ENCODE data around the gene PHKA2.

The PHKA2 gene

DNA sequence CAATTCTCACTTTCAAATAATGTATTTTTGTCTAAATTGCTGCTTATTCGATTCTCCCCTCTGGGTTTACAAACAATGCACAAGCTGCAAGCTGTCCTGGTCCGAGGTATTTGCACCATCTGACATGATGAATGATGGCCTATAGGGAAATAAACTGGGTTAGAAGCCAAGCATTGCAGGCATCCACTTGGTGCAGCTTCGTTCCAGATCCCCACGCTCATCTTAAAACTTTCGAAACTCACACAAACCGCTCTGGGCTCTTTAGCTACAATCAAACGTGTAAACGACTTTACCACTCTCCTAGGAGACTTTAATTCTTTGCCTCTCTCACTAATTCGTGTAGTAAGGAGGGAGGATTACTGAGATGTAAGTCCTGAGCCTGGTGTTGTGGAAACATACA is 19.0 kb downstream of the PHKA2 start:
- no peak for TF ChIP-seq CTCF (IDR thresholded peaks at IDR 0.05; ENCODE audit: borderline replicate concordance, control extremely low read depth, extremely low read depth, insufficient read depth, missing control alignments)
- in situ Hi-C loops (cut with MboI; ENCODE audit: low sequenced_read_pairs, unreplicated experiment) = no loop called here
- DNase-seq (ENCODE audit: low spot score) = no peak

DNA sequence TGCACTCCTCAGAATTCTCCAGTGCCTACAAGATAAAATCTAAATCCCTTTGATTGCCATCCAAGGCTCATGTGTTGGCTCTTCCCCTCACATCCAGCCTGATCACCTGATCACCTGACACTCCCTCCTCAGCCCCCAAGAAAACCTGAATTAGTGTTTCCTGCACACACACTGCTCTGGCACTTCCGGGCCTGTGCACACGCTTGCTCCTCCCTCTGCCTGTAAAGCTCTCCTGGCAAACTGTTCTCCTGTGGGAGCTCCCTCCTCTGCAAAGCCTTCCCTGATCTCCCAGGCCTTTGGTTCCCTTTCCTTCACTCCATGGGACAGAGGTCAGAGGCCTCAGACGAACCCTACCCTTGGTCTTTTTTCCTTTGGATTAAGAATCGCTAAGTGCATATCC is 19.9 kb downstream of the PHKA2 start:
- DNase-seq (ENCODE audit: low spot score) = no peak
- in situ Hi-C loops (cut with MboI; ENCODE audit: low sequenced_read_pairs, unreplicated experiment) = no loop called here
- no peak for TF ChIP-seq CTCF (IDR thresholded peaks at IDR 0.05; ENCODE audit: borderline replicate concordance, control extremely low read depth, extremely low read depth, insufficient read depth, missing control alignments)

GRCh38 chrX:18962329-18962728 is 21.6 kb downstream of the PHKA2 start:
- no peak for TF ChIP-seq CTCF (IDR thresholded peaks at IDR 0.05; ENCODE audit: borderline replicate concordance, control extremely low read depth, extremely low read depth, insufficient read depth, missing control alignments)
- DNase-seq (ENCODE audit: low spot score) = no peak
- in situ Hi-C loops (cut with MboI; ENCODE audit: low sequenced_read_pairs, unreplicated experiment) = no loop called here

DNA sequence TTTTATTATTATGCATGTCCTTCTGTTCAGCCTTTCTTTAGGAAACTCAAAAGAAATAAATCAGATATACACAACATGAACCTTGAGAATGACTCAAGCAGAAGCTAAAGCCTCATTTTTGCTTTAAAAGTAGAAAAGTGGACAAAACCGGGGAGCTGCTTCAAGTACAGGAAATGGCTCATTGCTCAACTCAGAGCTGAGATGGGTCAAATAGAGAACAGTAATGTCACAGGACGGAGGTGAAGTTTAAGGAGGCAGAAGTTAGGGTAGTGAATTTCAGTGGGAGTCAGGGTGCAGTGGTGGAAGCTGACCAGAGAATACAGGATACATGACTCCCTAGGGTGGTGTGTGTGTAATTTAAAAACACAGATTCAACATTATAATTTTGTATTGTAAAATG is 22.2 kb downstream of the PHKA2 start:
- no peak for DNase-seq (ENCODE audit: low spot score)

DNA sequence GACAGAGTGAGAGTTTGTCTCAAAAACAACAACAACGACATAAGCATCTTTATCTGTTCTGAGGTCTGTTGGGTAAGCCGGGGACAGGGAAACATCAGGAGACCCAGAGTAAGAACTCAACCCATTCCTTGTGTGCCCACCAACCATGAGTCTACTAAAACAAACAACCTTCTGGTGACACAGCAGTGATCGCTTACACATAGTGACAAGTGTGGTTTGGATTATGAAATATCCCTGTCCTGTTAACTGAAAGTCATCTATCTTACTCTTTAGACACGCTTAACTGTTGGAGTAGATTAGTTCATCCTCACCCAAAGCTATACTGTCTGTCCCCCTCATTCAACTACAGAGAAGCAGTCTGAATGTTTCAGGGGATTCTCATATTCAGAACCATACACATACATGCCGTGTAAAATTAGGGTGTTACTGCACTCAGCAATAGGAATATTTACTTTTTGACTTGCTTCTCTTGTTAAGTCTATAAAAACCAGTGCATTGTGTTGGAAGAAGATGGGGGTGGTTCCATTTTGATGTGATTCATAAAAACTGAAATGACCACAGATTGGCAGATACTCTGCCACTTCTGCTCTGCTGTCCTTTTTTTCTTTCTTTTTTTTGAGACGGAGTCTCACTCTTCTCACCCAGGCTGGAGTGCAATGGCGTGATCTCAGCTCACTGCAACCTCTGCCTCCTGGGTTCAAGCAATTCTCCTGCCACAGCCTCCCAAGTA is 27.4 kb downstream of the PHKA2 start:
- no peak for DNase-seq (ENCODE audit: low spot score)

More for the DNA sequence above, 22.2 kb downstream of the PHKA2 start:
- no peak for TF ChIP-seq CTCF (IDR thresholded peaks at IDR 0.05; ENCODE audit: borderline replicate concordance, control extremely low read depth, extremely low read depth, insufficient read depth, missing control alignments)
- in situ Hi-C loops (cut with MboI; ENCODE audit: low sequenced_read_pairs, unreplicated experiment) = no loop called here

DNA sequence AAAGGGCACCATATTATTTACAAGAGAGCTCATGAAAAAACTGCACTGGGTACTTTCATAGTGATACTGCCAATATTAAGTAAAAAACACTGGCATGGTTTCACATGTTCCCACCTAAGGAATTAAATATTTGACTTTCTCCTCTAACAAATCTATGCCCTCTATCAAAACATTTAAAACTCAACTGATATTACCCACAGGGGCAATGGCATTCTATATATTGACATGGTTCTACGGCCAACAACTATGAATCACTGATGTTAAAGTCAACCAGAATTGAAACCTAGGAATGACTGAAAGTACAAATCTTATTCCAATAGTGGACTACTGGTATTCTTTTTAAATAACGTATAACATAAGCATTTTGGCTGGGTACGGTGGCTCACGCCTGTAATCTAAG is 28.2 kb downstream of the PHKA2 start:
- no peak for TF ChIP-seq CTCF (IDR thresholded peaks at IDR 0.05; ENCODE audit: borderline replicate concordance, control extremely low read depth, extremely low read depth, insufficient read depth, missing control alignments)
- DNase-seq (ENCODE audit: low spot score) = no peak
- in situ Hi-C loops (cut with MboI; ENCODE audit: low sequenced_read_pairs, unreplicated experiment) = no loop called here

More for the DNA sequence above, 27.4 kb downstream of the PHKA2 start:
- in situ Hi-C loops (cut with MboI; ENCODE audit: low sequenced_read_pairs, unreplicated experiment) = no loop called here
- TF ChIP-seq CTCF (IDR thresholded peaks at IDR 0.05; ENCODE audit: borderline replicate concordance, control extremely low read depth, extremely low read depth, insufficient read depth, missing control alignments) = no peak
